ENCODE measurements around the gene ZSWIM9. TPM values are rescaled to one million over a fixed set of nuclear protein-coding genes. Genes with fewer than 3 reads are reported as not detected.

The ZSWIM9 gene
- total RNA-seq, 2 donors from 2014 or later = 9.9 to 13.0 TPM

DNA sequence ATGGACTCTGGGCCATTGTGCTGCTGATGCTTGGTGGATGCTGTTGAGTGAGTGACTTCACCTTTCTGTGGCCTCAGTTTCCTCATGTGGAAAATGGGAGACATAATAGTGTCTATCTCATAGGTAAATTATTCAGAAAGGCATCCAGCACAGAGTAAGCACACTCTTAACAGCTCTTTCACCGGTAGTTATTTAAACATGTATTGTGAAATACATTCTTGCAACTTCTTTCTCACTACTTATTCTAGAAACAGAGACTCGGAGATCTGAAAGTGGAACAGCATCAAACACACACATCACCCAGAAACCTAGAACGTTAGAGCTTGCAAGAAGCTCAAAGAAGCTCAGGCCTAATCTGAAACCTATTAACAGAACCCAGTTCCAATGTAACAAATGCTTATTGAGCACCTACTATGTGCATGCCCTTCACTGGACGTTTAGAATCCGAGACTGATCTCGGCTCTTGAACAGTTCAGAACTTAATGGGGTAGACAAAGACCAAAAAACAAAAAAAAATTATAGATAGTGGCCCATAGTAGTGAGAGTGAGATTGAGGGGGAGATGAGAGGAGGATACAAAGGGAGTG is 4.1 kb downstream of the ZSWIM9 start:
- no peak overlapping the region for H3K4me3 Mint-ChIP-seq
- 83 to 84% methylated on average over 6 of the region's 6 CpGs for WGBS, 2 experiments (ENCODE audit: insufficient coverage in 1 of 2, insufficient read length in 1 of 2)
- H3K36me3 Mint-ChIP-seq (ENCODE audit: low read depth) = peaks cover 45% of the 10 kb centered on the region
- TF ChIP-seq, protein P1, sequence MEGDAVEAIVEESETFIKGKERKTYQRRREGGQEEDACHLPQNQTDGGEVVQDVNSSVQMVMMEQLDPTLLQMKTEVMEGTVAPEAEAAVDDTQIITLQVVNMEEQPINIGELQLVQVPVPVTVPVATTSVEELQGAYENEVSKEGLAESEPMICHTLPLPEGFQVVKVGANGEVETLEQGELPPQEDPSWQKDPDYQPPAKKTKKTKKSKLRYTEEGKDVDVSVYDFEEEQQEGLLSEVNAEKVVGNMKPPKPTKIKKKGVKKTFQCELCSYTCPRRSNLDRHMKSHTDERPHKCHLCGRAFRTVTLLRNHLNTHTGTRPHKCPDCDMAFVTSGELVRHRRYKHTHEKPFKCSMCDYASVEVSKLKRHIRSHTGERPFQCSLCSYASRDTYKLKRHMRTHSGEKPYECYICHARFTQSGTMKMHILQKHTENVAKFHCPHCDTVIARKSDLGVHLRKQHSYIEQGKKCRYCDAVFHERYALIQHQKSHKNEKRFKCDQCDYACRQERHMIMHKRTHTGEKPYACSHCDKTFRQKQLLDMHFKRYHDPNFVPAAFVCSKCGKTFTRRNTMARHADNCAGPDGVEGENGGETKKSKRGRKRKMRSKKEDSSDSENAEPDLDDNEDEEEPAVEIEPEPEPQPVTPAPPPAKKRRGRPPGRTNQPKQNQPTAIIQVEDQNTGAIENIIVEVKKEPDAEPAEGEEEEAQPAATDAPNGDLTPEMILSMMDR (conservative IDR thresholded peaks at IDR 0.05) = no peak
- H3K36me3 ChIP-seq (ENCODE audit: control insufficient read depth, insufficient read depth, low read length) = peaks cover 20% of the 10 kb centered on the region
- H3K27me3 ChIP-seq (ENCODE audit: control insufficient read depth, insufficient read depth, low read length, poor library complexity, severe bottlenecking) = no peaks in the 10 kb centered on the region
- H3K27ac ChIP-seq (ENCODE audit: low read depth, low read length) = no peak overlapping the region
- no peaks in the 10 kb centered on the region for H3K9me3 ChIP-seq (ENCODE audit: control insufficient read depth, low read length)
- H3K4me3 ChIP-seq (ENCODE audit: low read length) = no peak overlapping the region
- H3K27me3 Mint-ChIP-seq (ENCODE audit: insufficient read depth) = no peaks in the 10 kb centered on the region
- no peak for DNase-seq
- no peaks in the 10 kb centered on the region for H3K4me1 ChIP-seq (ENCODE audit: control insufficient read depth, insufficient read depth, low read length)
- H3K27ac Mint-ChIP-seq = no peak overlapping the region
- peaks cover 6% of the 10 kb centered on the region for H3K4me1 Mint-ChIP-seq
- no peak overlapping the region for H3K9ac ChIP-seq (ENCODE audit: extremely low read depth, low read length, poor library complexity, severe bottlenecking)
- H3K9me3 Mint-ChIP-seq = no peaks in the 10 kb centered on the region

DNA sequence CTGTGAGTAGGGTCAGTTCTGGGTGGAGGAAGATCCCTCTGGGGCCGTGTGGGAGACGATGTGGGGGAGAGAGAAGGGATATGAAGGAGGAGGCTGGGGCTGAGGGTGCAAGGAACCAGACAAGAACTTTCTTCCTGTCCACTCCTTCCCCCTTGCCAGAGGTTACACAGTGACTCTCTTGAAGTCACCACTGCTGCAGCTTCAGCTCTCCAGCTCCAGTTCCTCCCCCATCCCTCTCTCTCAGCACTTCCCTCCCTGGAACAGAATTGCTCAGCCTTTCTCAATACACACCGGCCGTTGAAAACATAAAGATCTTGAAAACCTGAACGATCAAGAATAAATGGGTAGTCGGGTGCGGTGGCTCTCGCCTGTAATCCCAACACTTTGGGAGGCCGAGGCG is 5.1 kb downstream of the ZSWIM9 start:
- H3K4me1 Mint-ChIP-seq = peaks cover 6% of the 10 kb centered on the region
- no peak overlapping the region for H3K4me3 ChIP-seq (ENCODE audit: low read length)
- TF ChIP-seq, protein P1 (conservative IDR thresholded peaks at IDR 0.05) = no peak
- H3K36me3 Mint-ChIP-seq (ENCODE audit: low read depth) = peaks cover 53% of the 10 kb centered on the region
- H3K27ac ChIP-seq (ENCODE audit: low read depth, low read length) = no peak overlapping the region
- 94 to 97% methylated on average over 7 to 9 of the region's 10 CpGs for WGBS, 2 experiments (ENCODE audit: insufficient coverage in 1 of 2, insufficient read length in 1 of 2)
- no peaks in the 10 kb centered on the region for H3K4me1 ChIP-seq (ENCODE audit: control insufficient read depth, insufficient read depth, low read length)
- no peak for DNase-seq
- H3K9me3 ChIP-seq (ENCODE audit: control insufficient read depth, low read length) = no peaks in the 10 kb centered on the region
- H3K4me3 Mint-ChIP-seq = no peak overlapping the region
- peaks cover 23% of the 10 kb centered on the region for H3K36me3 ChIP-seq (ENCODE audit: control insufficient read depth, insufficient read depth, low read length)
- no peak overlapping the region for H3K9ac ChIP-seq (ENCODE audit: extremely low read depth, low read length, poor library complexity, severe bottlenecking)
- H3K27me3 ChIP-seq (ENCODE audit: control insufficient read depth, insufficient read depth, low read length, poor library complexity, severe bottlenecking) = no peaks in the 10 kb centered on the region
- no peaks in the 10 kb centered on the region for H3K27me3 Mint-ChIP-seq (ENCODE audit: insufficient read depth)
- peaks cover 6% of the 10 kb centered on the region for H3K9me3 Mint-ChIP-seq
- no peak overlapping the region for H3K27ac Mint-ChIP-seq

DNA sequence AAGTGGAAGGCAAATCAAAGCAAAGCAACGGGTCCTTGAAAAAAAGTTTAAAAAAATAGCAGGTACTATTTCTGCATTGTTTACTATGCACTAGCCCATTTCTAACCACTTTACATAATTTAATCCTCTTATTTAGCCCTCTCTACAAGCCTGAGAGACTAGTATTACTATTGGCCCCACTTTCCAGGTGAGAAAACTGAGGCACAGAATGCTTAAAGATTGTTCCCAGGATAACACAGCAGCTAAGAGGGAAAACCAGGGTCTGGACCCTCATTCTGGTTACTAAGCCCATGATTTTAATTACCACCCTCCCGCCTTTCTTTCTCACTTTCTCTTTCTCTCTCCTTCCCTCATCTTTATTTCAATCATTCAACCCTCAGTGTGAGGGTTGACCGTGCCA is 5.7 kb downstream of the ZSWIM9 start:
- Histone ChIP-seq H3K4me1 (ENCODE audit: control insufficient read depth, insufficient read depth, low read length) (no peaks in the 10 kb centered on the region), H3K27ac (ENCODE audit: low read depth, low read length) (no peak overlapping the region), H3K9ac (ENCODE audit: extremely low read depth, low read length, poor library complexity, severe bottlenecking) (no peak overlapping the region), H3K9me3 (ENCODE audit: control insufficient read depth, low read length) (peaks cover 3% of the 10 kb centered on the region), H3K36me3 (ENCODE audit: control insufficient read depth, insufficient read depth, low read length) (peaks cover 23% of the 10 kb centered on the region), H3K4me3 (ENCODE audit: low read length) (no peak overlapping the region), H3K27me3 (ENCODE audit: control insufficient read depth, insufficient read depth, low read length, poor library complexity, severe bottlenecking) (no peaks in the 10 kb centered on the region)
- Mint-ChIP-seq H3K27me3 (ENCODE audit: insufficient read depth) (no peaks in the 10 kb centered on the region), H3K27ac (no peak overlapping the region), H3K36me3 (ENCODE audit: low read depth) (peaks cover 57% of the 10 kb centered on the region), H3K4me3 (no peak overlapping the region), H3K4me1 (peaks cover 3% of the 10 kb centered on the region), H3K9me3 (peaks cover 10% of the 10 kb centered on the region)
- DNase-seq = no peak
- TF ChIP-seq, protein P1 (conservative IDR thresholded peaks at IDR 0.05) = no peak
- WGBS, 2 experiments (ENCODE audit: insufficient coverage in 1 of 2, insufficient read length in 1 of 2) = 91 to 92% methylated on average over 1 to 3 of the region's 3 CpGs
